ENCODE measurements around the gene SAPCD1.

Gene SAPCD1

DNA sequence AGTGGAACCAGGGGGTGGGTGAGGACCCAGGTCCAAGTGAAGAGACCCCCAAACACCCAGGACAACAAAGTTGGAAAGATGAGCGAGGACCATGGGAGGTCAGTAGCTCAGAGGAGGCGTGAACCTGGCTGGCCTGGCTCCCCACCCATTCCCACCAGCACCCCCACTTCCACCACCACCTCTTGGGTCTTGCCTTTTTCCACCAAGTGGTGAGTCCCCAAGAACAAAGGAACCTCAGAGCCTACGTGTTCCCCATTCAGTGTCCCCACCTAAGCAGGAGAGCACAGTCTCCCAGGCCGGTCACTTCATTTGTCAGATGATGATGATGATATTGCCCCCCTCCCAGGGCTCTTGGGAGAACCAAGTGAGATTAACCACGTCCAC is 15.2 kb downstream of the SAPCD1 start:
- Histone ChIP-seq H3K9me2 (replicated peaks; ENCODE audit: insufficient read depth, low read length) (no peaks in the 10 kb centered on the region), H3K4me3 (ENCODE audit: low read length) (peak overlapping the region; percentile 39; the same call in 1 of the 2 replicates), H3K9me3 (replicated peaks; ENCODE audit: insufficient read depth, low read length) (no peaks in the 10 kb centered on the region), H3K79me2 (ENCODE audit: low read length) (peaks cover 37% of the 10 kb centered on the region), H3K4me2 (ENCODE audit: low read depth, low read length) (peak overlapping the region; percentile 99), H4K20me1 (ENCODE audit: insufficient read depth, low read length) (no peaks in the 10 kb centered on the region), H3K36me3 (replicated peaks; ENCODE audit: insufficient read depth, low read length) (peaks cover 8% of the 10 kb centered on the region; the same call in 1 of the 2 replicates), H3K4me1 (ENCODE audit: low read length) (peaks cover 30% of the 10 kb centered on the region), H3K27me3 (replicated peaks; ENCODE audit: insufficient read depth, low read length) (no peaks in the 10 kb centered on the region), H2AFZ (ENCODE audit: low read length) (no peak overlapping the region), H3K27ac (ENCODE audit: low read length) (peak overlapping the region; percentile 96), H3F3A (ENCODE audit: insufficient read depth, low read length) (peaks cover 33% of the 10 kb centered on the region), H3K9ac (ENCODE audit: low read length) (peak overlapping the region; percentile 93)
- no peak for DNase-seq
- TF ChIP-seq, protein P1, sequence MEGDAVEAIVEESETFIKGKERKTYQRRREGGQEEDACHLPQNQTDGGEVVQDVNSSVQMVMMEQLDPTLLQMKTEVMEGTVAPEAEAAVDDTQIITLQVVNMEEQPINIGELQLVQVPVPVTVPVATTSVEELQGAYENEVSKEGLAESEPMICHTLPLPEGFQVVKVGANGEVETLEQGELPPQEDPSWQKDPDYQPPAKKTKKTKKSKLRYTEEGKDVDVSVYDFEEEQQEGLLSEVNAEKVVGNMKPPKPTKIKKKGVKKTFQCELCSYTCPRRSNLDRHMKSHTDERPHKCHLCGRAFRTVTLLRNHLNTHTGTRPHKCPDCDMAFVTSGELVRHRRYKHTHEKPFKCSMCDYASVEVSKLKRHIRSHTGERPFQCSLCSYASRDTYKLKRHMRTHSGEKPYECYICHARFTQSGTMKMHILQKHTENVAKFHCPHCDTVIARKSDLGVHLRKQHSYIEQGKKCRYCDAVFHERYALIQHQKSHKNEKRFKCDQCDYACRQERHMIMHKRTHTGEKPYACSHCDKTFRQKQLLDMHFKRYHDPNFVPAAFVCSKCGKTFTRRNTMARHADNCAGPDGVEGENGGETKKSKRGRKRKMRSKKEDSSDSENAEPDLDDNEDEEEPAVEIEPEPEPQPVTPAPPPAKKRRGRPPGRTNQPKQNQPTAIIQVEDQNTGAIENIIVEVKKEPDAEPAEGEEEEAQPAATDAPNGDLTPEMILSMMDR (IDR thresholded peaks at IDR 0.05; ENCODE audit: low read length) = no peak
- TF ChIP-seq EZH2 (optimal IDR thresholded peaks at IDR 0.05; ENCODE audit: low read depth, low read length) (no peak), EZH2phosphoT487 (IDR thresholded peaks at IDR 0.05; ENCODE audit: low read length) (no peak)

DNA sequence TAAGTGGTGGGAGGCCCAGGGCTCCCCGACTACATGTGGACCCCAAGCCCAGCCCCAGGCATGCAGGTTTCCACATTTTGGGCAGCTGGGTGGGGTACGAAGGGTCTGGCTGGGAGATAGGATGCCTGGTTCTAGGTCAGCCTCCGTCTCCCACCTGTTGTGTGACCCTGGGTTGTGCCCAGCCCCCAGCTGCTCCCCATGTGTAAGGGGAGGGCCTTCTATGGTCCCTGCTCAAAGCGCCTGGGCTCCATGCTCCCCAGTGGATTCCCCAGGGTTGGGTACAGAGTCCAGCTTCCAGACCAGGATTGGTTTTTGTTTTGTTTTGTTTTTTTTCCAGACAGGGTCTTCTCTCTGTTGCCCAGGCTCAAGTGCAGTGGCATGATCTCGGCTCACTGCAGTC is 15.7 kb downstream of the SAPCD1 start:
- H3K9ac ChIP-seq (ENCODE audit: low read length) = peak overlapping the region; percentile 93; the same call in 1 of the 2 replicates
- peak overlapping the region; percentile 99; the same call in 1 of the 2 replicates for H3K4me2 ChIP-seq (ENCODE audit: low read depth, low read length)
- H2AFZ ChIP-seq (ENCODE audit: low read length) = no peak overlapping the region
- no peak overlapping the region for H3K4me3 ChIP-seq (ENCODE audit: low read length)
- H3K27ac ChIP-seq (ENCODE audit: low read length) = peak overlapping the region; percentile 96
- H3F3A ChIP-seq (ENCODE audit: insufficient read depth, low read length) = peaks cover 33% of the 10 kb centered on the region
- H4K20me1 ChIP-seq (ENCODE audit: insufficient read depth, low read length) = no peaks in the 10 kb centered on the region
- H3K79me2 ChIP-seq (ENCODE audit: low read length) = peaks cover 40% of the 10 kb centered on the region
- peaks cover 30% of the 10 kb centered on the region for H3K4me1 ChIP-seq (ENCODE audit: low read length)
- H3K36me3 ChIP-seq (replicated peaks; ENCODE audit: insufficient read depth, low read length) = peaks cover 11% of the 10 kb centered on the region; the same call in 1 of the 2 replicates
- H3K9me3 ChIP-seq (replicated peaks; ENCODE audit: insufficient read depth, low read length) = no peaks in the 10 kb centered on the region
- H3K27me3 ChIP-seq (replicated peaks; ENCODE audit: insufficient read depth, low read length) = no peaks in the 10 kb centered on the region
- H3K9me2 ChIP-seq (replicated peaks; ENCODE audit: insufficient read depth, low read length) = no peaks in the 10 kb centered on the region
- DNase-seq = no peak
- TF ChIP-seq EZH2phosphoT487 (IDR thresholded peaks at IDR 0.05; ENCODE audit: low read length) (no peak), EZH2 (optimal IDR thresholded peaks at IDR 0.05; ENCODE audit: low read depth, low read length) (no peak)
- TF ChIP-seq, protein P1 (IDR thresholded peaks at IDR 0.05; ENCODE audit: low read length) = no peak

DNA sequence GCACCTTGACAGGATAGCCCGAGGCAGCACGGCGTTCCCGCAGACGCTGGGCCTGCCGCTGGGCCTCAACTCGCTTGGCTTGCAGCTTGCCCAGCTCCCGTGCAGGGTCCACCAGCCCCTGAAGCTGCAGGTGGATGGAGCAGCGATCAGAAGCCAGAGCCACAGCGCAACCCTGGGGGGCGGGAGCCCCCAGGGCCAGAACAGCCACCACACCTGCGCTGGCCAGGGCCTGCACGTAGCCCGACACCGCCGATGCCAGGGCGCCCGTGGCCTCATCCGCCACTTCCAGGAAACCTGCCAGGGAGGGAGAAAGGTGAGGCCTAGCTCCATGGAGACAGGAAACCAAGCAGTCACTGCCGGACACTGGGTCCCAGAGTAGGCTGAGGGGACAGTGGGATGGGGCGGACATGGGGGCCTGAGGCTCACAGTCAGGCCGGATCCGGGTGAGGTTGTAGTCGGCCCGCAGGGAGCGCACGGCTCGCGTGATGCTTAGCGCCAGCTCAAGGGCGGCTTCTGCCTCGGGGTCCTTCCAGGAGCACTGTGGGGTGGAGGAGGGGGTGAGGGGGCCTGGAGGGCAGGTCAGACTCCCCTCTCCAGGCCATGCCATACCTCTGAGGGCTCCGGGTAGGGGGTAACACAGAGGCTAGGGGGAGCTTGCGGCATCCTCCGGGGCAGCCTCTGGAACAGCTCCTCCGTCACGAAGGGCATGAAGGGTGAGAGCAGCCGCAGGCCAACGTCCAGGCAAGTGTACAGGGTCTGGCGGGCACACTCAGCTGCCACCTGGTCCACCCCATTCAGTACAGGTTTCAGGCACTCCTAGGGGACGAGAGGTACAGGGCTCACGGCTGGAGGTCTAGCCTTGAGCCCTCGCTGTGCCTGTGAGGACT is 16.8 kb downstream of the SAPCD1 start:
- Histone ChIP-seq H2AFZ (ENCODE audit: low read length) (no peak overlapping the region), H3K4me2 (ENCODE audit: low read depth, low read length) (no peak overlapping the region), H3K27me3 (replicated peaks; ENCODE audit: insufficient read depth, low read length) (no peaks in the 10 kb centered on the region), H3K27ac (ENCODE audit: low read length) (peak overlapping the region; percentile 96; the same call in 1 of the 2 replicates), H3K9me2 (replicated peaks; ENCODE audit: insufficient read depth, low read length) (no peaks in the 10 kb centered on the region), H3F3A (ENCODE audit: insufficient read depth, low read length) (peaks cover 33% of the 10 kb centered on the region), H3K79me2 (ENCODE audit: low read length) (peaks cover 45% of the 10 kb centered on the region), H3K4me1 (ENCODE audit: low read length) (peaks cover 30% of the 10 kb centered on the region), H3K9ac (ENCODE audit: low read length) (no peak overlapping the region), H3K36me3 (replicated peaks; ENCODE audit: insufficient read depth, low read length) (peaks cover 13% of the 10 kb centered on the region), H3K4me3 (ENCODE audit: low read length) (no peak overlapping the region), H4K20me1 (ENCODE audit: insufficient read depth, low read length) (no peaks in the 10 kb centered on the region), H3K9me3 (replicated peaks; ENCODE audit: insufficient read depth, low read length) (no peaks in the 10 kb centered on the region)
- no peak for DNase-seq
- TF ChIP-seq, protein P1 (IDR thresholded peaks at IDR 0.05; ENCODE audit: low read length) = no peak
- TF ChIP-seq EZH2 (optimal IDR thresholded peaks at IDR 0.05; ENCODE audit: low read depth, low read length) (no peak), EZH2phosphoT487 (IDR thresholded peaks at IDR 0.05; ENCODE audit: low read length) (no peak)
